GM12872 (cell line): ENCODE measurements around the gene DNAJC9.

ENCODE experiments used
- TF ChIP-seq, protein P1 (sequence below): IDR thresholded peaks from 3 replicates; pipeline ENCODE4 v1.5.1; 2011; ENCODE audit warnings: low read depth, mild to moderate bottlenecking, low read length, moderate library complexity; ENCODE audit not compliant: insufficient read depth

The DNAJC9 gene

DNA sequence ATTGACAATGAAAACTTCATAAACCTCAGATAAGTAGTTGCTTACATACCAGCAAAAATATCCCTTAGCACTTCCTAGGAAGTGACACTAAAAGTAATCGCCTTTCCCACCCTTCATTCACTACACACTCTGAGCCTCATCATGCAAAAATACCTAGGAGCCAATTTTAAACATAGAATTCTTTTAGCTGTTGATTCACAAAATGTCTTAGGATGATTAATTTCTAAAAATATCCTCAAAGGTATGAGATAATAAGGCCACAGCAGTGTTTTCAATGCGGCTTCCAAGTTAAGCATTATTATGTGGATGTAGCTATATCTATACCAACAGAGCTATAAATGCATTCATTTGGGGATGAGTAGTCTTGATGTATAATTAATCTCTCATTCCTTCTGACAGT is 13.2 kb downstream of the DNAJC9 start:
- TF ChIP-seq, protein P1, sequence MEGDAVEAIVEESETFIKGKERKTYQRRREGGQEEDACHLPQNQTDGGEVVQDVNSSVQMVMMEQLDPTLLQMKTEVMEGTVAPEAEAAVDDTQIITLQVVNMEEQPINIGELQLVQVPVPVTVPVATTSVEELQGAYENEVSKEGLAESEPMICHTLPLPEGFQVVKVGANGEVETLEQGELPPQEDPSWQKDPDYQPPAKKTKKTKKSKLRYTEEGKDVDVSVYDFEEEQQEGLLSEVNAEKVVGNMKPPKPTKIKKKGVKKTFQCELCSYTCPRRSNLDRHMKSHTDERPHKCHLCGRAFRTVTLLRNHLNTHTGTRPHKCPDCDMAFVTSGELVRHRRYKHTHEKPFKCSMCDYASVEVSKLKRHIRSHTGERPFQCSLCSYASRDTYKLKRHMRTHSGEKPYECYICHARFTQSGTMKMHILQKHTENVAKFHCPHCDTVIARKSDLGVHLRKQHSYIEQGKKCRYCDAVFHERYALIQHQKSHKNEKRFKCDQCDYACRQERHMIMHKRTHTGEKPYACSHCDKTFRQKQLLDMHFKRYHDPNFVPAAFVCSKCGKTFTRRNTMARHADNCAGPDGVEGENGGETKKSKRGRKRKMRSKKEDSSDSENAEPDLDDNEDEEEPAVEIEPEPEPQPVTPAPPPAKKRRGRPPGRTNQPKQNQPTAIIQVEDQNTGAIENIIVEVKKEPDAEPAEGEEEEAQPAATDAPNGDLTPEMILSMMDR: no peak

DNA sequence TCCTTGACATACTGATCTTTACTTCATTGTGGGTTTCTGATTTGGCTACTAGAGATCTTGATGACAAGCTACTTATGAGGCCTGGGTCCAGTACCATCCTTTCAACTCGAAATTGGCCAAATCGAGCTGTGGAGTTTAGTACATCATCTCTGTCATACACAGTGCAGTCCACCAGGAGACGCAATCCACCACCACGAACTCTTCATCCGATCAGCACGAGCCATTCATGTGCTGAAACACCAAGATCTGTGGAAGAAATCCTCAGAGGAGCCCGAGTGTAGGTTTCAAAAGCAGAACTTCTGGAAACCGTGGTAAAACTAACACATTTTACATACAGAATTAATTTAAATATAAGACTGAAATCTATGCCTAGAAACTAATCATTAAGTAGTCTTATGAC is 14.2 kb downstream of the DNAJC9 start:
- TF ChIP-seq, protein P1: peak; percentile 22; the same call in 1 of the 3 replicates

DNA sequence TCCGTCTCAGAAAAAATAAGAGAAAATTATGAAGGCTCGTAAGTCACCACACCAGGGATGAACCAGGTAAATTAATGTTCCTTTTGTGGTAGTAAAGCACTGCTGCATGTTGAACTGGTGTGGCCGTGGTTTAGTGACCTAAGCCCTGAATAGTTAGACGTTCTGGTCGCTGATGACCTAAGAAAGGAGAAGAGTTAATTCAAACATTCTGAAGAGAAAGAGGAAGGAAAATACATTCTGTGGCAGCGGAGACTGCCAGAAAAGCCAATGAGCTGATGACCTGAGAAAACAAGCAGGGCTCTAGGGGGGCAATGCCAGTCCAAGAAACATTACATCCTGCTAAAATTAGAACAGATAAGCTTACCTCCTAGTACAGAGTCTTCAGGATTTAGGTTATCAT is 17.5 kb downstream of the DNAJC9 start:
- TF ChIP-seq, protein P1: no peak

DNA sequence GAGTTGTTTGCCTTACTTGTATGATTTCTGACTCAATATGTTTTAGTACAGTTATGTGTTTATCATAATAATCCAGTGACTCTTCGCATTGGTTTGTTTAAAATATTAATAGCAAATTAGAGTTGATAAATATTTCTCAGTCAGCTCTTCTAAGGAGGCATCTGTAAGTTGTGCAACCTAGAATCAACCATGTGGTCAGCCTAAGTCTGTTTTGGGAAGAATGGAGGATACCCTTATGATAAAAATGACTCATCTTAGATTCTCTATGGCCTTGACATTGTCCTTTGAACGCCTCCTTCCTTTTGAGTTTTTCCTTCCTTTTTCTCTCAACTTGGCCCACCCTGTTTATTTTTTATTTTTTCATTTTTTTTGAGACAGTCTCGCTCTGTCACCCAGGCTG is 18.8 kb downstream of the DNAJC9 start:
- TF ChIP-seq, protein P1: no peak

DNA sequence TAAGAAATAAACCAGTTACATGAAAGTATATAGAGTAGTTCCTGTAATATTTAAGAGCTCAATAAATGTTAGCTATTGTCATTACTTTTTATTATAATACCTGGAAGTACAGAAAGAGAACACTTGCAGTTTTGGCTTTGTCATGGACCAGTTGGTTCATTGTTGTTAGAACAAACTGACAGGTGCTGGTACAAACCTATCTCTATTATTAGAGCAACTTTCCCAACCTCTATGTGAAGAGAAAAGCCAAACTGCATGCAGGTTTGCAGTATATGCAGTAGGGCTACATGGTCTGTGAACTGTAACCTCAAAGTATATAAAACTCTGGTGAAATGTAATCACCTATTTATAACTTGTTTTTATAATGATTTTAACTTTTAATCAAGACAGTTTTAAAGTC is 20.4 kb downstream of the DNAJC9 start:
- TF ChIP-seq, protein P1: no peak

DNA sequence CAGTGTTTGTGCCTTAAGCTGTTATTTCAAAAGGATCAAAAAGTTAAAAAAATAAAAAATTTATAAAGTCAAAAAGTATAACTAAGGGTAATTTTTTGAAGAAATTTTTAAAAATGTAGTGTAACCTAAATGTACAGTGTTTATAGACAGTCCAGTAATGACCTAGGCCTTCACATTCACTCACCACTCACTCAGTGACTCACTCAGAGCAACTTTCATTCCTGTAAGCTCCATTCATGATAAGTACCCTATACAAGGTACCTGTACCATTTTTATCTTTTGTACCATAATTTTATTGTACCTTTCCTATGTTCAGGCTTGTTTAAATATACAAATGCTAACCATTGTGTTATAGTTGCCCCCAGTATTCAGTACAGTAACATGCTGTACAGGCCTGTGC is 21.5 kb downstream of the DNAJC9 start:
- TF ChIP-seq, protein P1: no peak

DNA sequence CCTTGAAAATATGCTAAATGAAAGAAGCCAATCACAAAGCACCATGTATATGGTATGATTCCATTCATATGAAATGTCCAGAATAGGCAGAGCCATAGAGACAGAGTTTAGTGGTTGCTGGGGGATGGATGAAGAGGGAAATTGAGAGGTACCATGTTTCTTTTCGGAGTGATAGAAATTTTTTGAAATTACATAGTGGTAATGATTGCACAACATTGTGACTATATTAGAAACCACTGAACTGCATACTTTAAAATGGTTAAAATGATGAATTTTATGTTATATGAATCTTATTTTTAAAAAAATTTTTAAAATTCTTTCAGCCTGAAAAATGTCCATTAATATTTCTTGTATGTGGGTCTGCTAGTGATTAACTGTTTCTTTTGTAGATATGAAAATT is 26.1 kb downstream of the DNAJC9 start:
- TF ChIP-seq, protein P1: no peak

DNA sequence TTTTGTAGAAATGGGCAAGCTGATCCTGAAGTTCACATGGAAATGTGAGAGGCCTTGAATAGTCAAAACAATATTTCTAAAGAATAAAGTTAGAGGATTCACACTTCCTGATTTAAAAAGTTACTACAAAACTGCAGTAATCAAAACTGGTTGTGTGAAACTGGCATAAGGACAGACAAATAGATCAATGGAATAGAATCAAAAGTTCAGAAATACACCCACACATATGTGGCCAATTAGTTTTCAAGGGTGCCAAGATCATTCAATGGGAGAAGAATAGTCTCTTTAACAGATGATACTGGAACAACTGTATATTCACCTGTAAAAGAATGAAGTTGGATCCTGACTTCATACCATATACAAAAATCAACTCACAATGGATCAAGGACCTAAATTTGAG is 27.7 kb downstream of the DNAJC9 start:
- TF ChIP-seq, protein P1: no peak
